ENCODE measurements around the gene DYNC2I2. TPM values are rescaled to one million over a fixed set of nuclear protein-coding genes. Genes with fewer than 3 reads are reported as not detected.

The DYNC2I2 gene
- total and polyA plus RNA-seq, 2 donors (not counting 3 experiments of a cell fraction or from before 2014, with no cell fraction given): 73.6 to 82.6 TPM

GRCh38 chr9:128642675-128643245 lies 13.9 kb downstream of the DYNC2I2 start:
- no peak overlapping the region for H3K4me2 ChIP-seq (ENCODE audit: insufficient read depth, low read length)
- H3K36me3 ChIP-seq (ENCODE audit: control insufficient read depth in 2 of 2, extremely low read depth in 1 of 2, insufficient read depth in 2 of 2, low read length in 2 of 2): peaks cover 2 to 3% of the 10 kb centered on the region in 2 experiments
- CTCF ChIA-PET: interaction anchor here (1.3 kb wide), 1 partner anchor 7 kb away, joined by 6 read pairs; no protein-coding TSS in a partner anchor
- BruUV-seq (replicated peaks): no TSS peak
- intact Hi-C loops (cut with micrococcal nuclease) (no loop called here), dilution Hi-C loops (cut with MboI; ENCODE audit: extremely low pct_ligation_motif_present, low sequenced_read_pairs) (no loop called here)
- H3K4me1 ChIP-seq (ENCODE audit: control insufficient read depth, extremely low read depth, insufficient read depth, low read length): no peaks in the 10 kb centered on the region
- no peak overlapping the region for H3K27ac ChIP-seq (ENCODE audit: insufficient read depth, low read depth, low read length)
- H3K9me1 ChIP-seq (replicated peaks; ENCODE audit: control insufficient read depth, extremely low read depth, insufficient read depth, low read length): no peaks in the 10 kb centered on the region
- no peaks in the 10 kb centered on the region for H3K79me2 ChIP-seq (ENCODE audit: control insufficient read depth, insufficient read depth, low read length)
- DNase-seq (ENCODE audit: low read depth, low spot score) (no peak), FAIRE-seq (no peak)
- H3K4me3 ChIP-seq (replicated peaks in 1 of 3; ENCODE audit: insufficient read depth in 1 of 3, low read depth in 1 of 3, low read length in 3 of 3): no peak overlapping the region
- no peak for TF ChIP-seq EZH2 (IDR thresholded peaks at IDR 0.05; ENCODE audit: borderline replicate concordance, low read depth, low read length, severe bottlenecking)
- TF ChIP-seq FOS (IDR thresholded peaks at IDR 0.05; ENCODE audit: borderline replicate concordance, insufficient read depth, low read length): no peak
- no peaks in the 10 kb centered on the region for H3K9me3 ChIP-seq (replicated peaks; ENCODE audit: control insufficient read depth, insufficient read depth, low read length)
- no peaks in the 10 kb centered on the region for H3K27me3 ChIP-seq (ENCODE audit: control insufficient read depth in 2 of 2, insufficient read depth in 2 of 2, low read length in 2 of 2)
- H4K20me1 ChIP-seq (replicated peaks; ENCODE audit: control insufficient read depth, extremely low read depth, insufficient read depth, low read length): no peaks in the 10 kb centered on the region
- POLR2A ChIA-PET: interaction anchor here (0.7 kb wide), 1 partner anchor 41 kb away, joined by 4 read pairs; no protein-coding TSS in a partner anchor
- H2AFZ ChIP-seq (ENCODE audit: low read depth, low read length): no peak overlapping the region
- H3K9ac ChIP-seq (replicated peaks; ENCODE audit: extremely low read depth, insufficient read depth, low read length): no peak overlapping the region

GRCh38 chr9:128640603-128641002 lies 16.0 kb downstream of the DYNC2I2 start:
- no peak for DNase-seq (ENCODE audit: low read depth, low spot score)
- no TSS peak for BruUV-seq (replicated peaks)

More at GRCh38 chr9:128640603-128641002, 16.0 kb downstream of the DYNC2I2 start:
- H3K27me3 ChIP-seq (ENCODE audit: control insufficient read depth in 2 of 2, insufficient read depth in 2 of 2, low read length in 2 of 2): no peaks in the 10 kb centered on the region
- no peak overlapping the region for H3K27ac ChIP-seq (ENCODE audit: insufficient read depth, low read depth, low read length)
- no peaks in the 10 kb centered on the region for H3K9me3 ChIP-seq (replicated peaks; ENCODE audit: control insufficient read depth, insufficient read depth, low read length)
- peaks cover 5% of the 10 kb centered on the region for H3K4me1 ChIP-seq (ENCODE audit: control insufficient read depth, extremely low read depth, insufficient read depth, low read length)
- TF ChIP-seq MYC (IDR thresholded peaks at IDR 0.05; ENCODE audit: low read depth, low read length) (no peak), POLR2A (IDR thresholded peaks at IDR 0.05; ENCODE audit: low read depth, low read length) (no peak), JUN (IDR thresholded peaks at IDR 0.05; ENCODE audit: borderline replicate concordance, insufficient read depth, insufficient read length, low read depth) (no peak), MAX (IDR thresholded peaks at IDR 0.05; ENCODE audit: insufficient read depth, insufficient read length) (no peak), POLR2AphosphoS5 (IDR thresholded peaks at IDR 0.05; ENCODE audit: insufficient read depth, low read depth, low read length) (no peak), FOS (IDR thresholded peaks at IDR 0.05; ENCODE audit: borderline replicate concordance, insufficient read depth, low read length) (no peak), CTCF (IDR thresholded peaks at IDR 0.05; ENCODE audit: extremely low read depth in 1 of 2, insufficient read depth in 1 of 2, low read depth in 1 of 2, low read length in 2 of 2) (no peak), EZH2 (IDR thresholded peaks at IDR 0.05; ENCODE audit: borderline replicate concordance, low read depth, low read length, severe bottlenecking) (no peak), GATA2 (IDR thresholded peaks at IDR 0.05; ENCODE audit: insufficient read depth, insufficient read length, low read depth, low read length) (no peak)
- H3K36me3 ChIP-seq (ENCODE audit: control insufficient read depth in 2 of 2, extremely low read depth in 1 of 2, insufficient read depth in 2 of 2, low read length in 2 of 2): peaks cover 3 to 4% of the 10 kb centered on the region in 2 experiments
- dilution Hi-C loops (cut with MboI; ENCODE audit: extremely low pct_ligation_motif_present, low sequenced_read_pairs) (no loop called here), intact Hi-C loops (cut with micrococcal nuclease) (no loop called here)
- H2AFZ ChIP-seq (ENCODE audit: low read depth, low read length): no peak overlapping the region
- no peak overlapping the region for H3K4me2 ChIP-seq (ENCODE audit: insufficient read depth, low read length)
- POLR2A ChIA-PET: no interaction called here
- CTCF ChIA-PET: no interaction called here
- FAIRE-seq: no peak
- H3K4me3 ChIP-seq (replicated peaks in 1 of 3; ENCODE audit: insufficient read depth in 1 of 3, low read depth in 1 of 3, low read length in 3 of 3): no peak overlapping the region
- H4K20me1 ChIP-seq (replicated peaks; ENCODE audit: control insufficient read depth, extremely low read depth, insufficient read depth, low read length): no peaks in the 10 kb centered on the region
- H3K9ac ChIP-seq (replicated peaks; ENCODE audit: extremely low read depth, insufficient read depth, low read length): no peak overlapping the region
- H3K79me2 ChIP-seq (ENCODE audit: control insufficient read depth, insufficient read depth, low read length): no peaks in the 10 kb centered on the region
- no peaks in the 10 kb centered on the region for H3K9me1 ChIP-seq (replicated peaks; ENCODE audit: control insufficient read depth, extremely low read depth, insufficient read depth, low read length)

Measured in endothelial cell of umbilical vein (primary cell).